ENCODE measurements around the gene HNRNPA1. TPM values are rescaled to one million over a fixed set of nuclear protein-coding genes. Genes with fewer than 3 reads are reported as not detected.
A peak's percentile ranks its signal among the peaks of the same experiment; 100 is the strongest.

The HNRNPA1 gene
- total and polyA plus RNA-seq, 9 of the 15 experiments (the other 6 are each of a cell fraction or from before 2014, with no cell fraction given) = 1,166 to 2,703 (median 1,815) TPM

DNA sequence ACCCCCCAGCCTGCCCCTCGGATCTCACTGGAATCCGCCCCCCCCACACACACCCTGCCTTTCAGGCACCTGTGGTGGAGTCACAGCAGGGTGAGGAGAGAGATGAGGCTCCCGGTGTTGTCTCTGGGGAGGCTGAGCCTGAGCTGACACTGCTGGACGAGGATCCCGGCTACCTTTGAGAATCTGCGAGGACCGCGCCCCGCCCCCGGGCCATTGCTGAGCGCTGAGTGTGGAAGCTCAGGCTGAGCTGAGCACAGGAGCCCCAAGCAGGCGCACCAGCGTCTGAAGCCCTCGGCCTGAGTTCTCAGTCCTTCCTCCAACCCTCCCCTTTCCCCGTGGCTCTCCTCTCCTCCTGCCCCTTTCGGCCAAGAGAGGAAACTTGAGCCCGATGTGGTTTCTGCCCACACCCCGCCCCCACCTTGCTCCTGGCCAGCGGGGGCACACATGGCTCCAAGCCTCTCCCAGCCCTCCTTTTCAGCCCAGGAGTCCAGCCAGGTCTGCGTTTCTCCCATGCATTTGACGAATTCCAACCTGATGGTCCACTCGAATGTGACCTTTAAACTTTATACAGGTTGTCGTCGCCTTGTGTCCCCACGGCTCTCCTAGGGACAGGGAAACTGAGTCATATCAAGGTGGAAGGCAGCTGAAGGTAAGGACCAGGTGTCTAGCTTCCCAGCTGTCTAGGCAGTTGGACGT lies 20.4 kb downstream of the HNRNPA1 start, which contains the start of gene NFE2 (continued):
- TF ChIP-seq, protein P1, sequence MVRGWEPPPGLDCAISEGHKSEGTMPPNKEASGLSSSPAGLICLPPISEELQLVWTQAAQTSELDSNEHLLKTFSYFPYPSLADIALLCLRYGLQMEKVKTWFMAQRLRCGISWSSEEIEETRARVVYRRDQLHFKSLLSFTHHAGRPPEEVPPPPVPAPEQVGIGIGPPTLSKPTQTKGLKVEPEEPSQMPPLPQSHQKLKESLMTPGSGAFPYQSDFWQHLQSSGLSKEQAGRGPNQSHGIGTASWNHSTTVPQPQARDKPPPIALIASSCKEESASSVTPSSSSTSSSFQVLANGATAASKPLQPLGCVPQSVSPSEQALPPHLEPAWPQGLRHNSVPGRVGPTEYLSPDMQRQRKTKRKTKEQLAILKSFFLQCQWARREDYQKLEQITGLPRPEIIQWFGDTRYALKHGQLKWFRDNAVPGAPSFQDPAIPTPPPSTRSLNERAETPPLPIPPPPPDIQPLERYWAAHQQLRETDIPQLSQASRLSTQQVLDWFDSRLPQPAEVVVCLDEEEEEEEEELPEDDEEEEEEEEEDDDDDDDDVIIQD (CRISPR knock-in tag; IDR thresholded peaks at IDR 0.05) = no peak
- TF ChIP-seq, protein P2, sequence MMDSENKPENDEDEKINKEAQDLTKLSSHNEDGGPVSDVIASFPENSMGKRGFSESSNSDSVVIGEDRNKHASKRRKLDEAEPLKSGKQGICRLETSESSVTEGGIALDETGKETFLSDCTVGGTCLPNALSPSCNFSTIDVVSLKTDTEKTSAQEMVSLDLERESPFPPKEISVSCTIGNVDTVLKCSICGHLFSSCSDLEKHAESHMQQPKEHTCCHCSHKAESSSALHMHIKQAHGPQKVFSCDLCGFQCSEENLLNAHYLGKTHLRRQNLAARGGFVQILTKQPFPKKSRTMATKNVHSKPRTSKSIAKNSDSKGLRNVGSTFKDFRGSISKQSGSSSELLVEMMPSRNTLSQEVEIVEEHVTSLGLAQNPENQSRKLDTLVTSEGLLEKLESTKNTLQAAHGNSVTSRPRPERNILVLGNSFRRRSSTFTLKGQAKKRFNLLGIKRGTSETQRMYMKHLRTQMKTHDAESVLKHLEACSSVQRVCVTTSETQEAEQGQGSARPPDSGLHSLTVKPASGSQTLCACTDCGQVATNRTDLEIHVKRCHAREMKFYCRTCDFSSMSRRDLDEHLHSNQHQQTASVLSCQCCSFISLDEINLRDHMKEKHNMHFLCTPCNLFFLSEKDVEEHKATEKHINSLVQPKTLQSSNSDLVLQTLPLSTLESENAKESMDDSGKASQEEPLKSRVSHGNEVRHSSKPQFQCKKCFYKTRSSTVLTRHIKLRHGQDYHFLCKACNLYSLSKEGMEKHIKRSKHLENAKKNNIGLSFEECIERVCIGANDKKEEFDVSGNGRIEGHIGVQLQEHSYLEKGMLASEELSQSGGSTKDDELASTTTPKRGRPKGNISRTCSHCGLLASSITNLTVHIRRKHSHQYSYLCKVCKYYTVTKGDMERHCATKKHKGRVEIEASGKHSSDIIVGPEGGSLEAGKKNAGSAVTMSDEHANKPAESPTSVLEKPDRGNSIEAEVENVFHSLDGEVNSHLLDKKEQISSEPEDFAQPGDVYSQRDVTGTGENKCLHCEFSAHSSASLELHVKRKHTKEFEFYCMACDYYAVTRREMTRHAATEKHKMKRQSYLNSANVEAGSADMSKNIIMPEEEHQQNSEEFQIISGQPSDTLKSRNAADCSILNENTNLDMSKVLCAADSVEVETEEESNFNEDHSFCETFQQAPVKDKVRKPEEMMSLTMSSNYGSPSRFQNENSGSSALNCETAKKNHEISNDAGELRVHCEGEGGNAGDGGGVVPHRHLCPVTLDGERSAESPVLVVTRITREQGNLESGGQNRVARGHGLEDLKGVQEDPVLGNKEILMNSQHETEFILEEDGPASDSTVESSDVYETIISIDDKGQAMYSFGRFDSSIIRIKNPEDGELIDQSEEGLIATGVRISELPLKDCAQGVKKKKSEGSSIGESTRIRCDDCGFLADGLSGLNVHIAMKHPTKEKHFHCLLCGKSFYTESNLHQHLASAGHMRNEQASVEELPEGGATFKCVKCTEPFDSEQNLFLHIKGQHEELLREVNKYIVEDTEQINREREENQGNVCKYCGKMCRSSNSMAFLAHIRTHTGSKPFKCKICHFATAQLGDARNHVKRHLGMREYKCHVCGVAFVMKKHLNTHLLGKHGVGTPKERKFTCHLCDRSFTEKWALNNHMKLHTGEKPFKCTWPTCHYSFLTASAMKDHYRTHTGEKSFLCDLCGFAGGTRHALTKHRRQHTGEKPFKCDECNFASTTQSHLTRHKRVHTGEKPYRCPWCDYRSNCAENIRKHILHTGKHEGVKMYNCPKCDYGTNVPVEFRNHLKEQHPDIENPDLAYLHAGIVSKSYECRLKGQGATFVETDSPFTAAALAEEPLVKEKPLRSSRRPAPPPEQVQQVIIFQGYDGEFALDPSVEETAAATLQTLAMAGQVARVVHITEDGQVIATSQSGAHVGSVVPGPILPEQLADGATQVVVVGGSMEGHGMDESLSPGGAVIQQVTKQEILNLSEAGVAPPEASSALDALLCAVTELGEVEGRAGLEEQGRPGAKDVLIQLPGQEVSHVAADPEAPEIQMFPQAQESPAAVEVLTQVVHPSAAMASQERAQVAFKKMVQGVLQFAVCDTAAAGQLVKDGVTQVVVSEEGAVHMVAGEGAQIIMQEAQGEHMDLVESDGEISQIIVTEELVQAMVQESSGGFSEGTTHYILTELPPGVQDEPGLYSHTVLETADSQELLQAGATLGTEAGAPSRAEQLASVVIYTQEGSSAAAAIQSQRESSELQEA (IDR thresholded peaks at IDR 0.05; ENCODE audit: low read depth) = no peak
- peak; percentile 59 for TF ChIP-seq SMAD4 (CRISPR knock-in tag; conservative IDR thresholded peaks at IDR 0.05)
- TF ChIP-seq TCF7 (IDR thresholded peaks at IDR 0.05; ENCODE audit: borderline replicate concordance) = no peak
- TF ChIP-seq NR2C2 (CRISPR knock-in tag; IDR thresholded peaks at IDR 0.05) = peak; percentile 75
- peak; percentile 82 for TF ChIP-seq NR2C2 (tag; IDR thresholded peaks at IDR 0.05)
- TF ChIP-seq RAD21 (CRISPR knock-in tag; conservative IDR thresholded peaks at IDR 0.05 in 1 of 2, IDR thresholded peaks at IDR 0.05 in 1 of 2) = peak in 1 of 2 experiments; percentile 35; a peak in 1 of 4 replicates
- TF ChIP-seq POLR2A (conservative IDR thresholded peaks at IDR 0.05) = peak; percentile 93
- TF ChIP-seq, protein P3, sequence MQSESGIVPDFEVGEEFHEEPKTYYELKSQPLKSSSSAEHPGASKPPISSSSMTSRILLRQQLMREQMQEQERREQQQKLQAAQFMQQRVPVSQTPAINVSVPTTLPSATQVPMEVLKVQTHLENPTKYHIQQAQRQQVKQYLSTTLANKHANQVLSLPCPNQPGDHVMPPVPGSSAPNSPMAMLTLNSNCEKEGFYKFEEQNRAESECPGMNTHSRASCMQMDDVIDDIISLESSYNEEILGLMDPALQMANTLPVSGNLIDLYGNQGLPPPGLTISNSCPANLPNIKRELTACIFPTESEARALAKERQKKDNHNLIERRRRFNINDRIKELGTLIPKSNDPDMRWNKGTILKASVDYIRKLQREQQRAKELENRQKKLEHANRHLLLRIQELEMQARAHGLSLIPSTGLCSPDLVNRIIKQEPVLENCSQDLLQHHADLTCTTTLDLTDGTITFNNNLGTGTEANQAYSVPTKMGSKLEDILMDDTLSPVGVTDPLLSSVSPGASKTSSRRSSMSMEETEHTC (IDR thresholded peaks at IDR 0.05) = no peak
- 0 out of 2 replicates have a peak, but pooled peaks have one; percentile 22 for TF ChIP-seq PTBP1 (IDR thresholded peaks at IDR 0.05; ENCODE audit: low read depth, low read length)

Data from K562 (cell line).